Liver (tissue), 9 donors: ENCODE data around the gene FNBP1. TPM values are rescaled to one million over a fixed set of nuclear protein-coding genes. Genes with fewer than 3 reads are reported as not detected.

Source experiments
- DNase-seq: peaks from one replicate; pipeline ENCODE4 v3.0.0-alpha.2; 2017; ENCODE audit warnings: low spot score
- H3K27ac ChIP-seq, 2 donors: one replicate each; pipeline ENCODE4 v1.7.0; 2013; ENCODE audit warnings: inconsistent platforms in 2 of 2, low read length in 2 of 2, control low read depth in 1 of 2, low read depth in 1 of 2, mild to moderate bottlenecking in 1 of 2
- H3K27me3 ChIP-seq, 4 donors: one replicate each; pipeline versions ENCODE4 v1.6.1 to v1.7.0; 2013; ENCODE audit warnings: low read length in 3 of 4, inconsistent platforms in 1 of 4, mild to moderate bottlenecking in 1 of 4, moderate library complexity in 1 of 4; ENCODE audit not compliant: control insufficient read depth in 4 of 4, insufficient read depth in 4 of 4
- H3K36me3 ChIP-seq, 4 donors: one replicate each; pipeline versions ENCODE4 v1.6.1 to v1.7.0; 2013; ENCODE audit warnings: low read length in 3 of 4, mild to moderate bottlenecking in 3 of 4, low read depth in 1 of 4, moderate library complexity in 1 of 4; ENCODE audit not compliant: control insufficient read depth in 4 of 4, insufficient read depth in 3 of 4
- H3K4me1 ChIP-seq, 4 donors: one replicate each; pipeline versions ENCODE4 v1.6.1 to v1.7.0; 2013; ENCODE audit warnings: low read length in 3 of 4, mild to moderate bottlenecking in 3 of 4, moderate library complexity in 1 of 4; ENCODE audit not compliant: control insufficient read depth in 4 of 4, insufficient read depth in 4 of 4
- H3K4me3 ChIP-seq, 3 donors: one replicate each; pipeline versions ENCODE4 v1.6.1 to v1.7.0; 2013; ENCODE audit warnings: low read length in 3 of 3, control low read depth in 1 of 3, low read depth in 1 of 3, mild to moderate bottlenecking in 1 of 3
- H3K9ac ChIP-seq, 2 donors: one replicate each; pipeline ENCODE4 v1.7.0; 2013; ENCODE audit warnings: low read length in 2 of 2, mild to moderate bottlenecking in 2 of 2, moderate library complexity in 2 of 2, control low read depth in 1 of 2, low read depth in 1 of 2
- H3K9me3 ChIP-seq, 4 donors: one replicate each; pipeline versions ENCODE4 v1.6.1 to v1.7.0; 2013; ENCODE audit warnings: low read length in 3 of 4; ENCODE audit not compliant: control insufficient read depth in 4 of 4
- ATF3 ChIP-seq: IDR thresholded peaks from 2 replicates; pipeline ENCODE4 v1.6.1; 2016; ENCODE audit warnings: antibody characterized with exemption
- CTCF ChIP-seq: fragments of 150-350 bp; IDR thresholded peaks from 2 replicates; pipeline ENCODE4 v1.5.1; 2017; ENCODE audit warnings: improper control_type of control experiment, low read depth, low read length; ENCODE audit not compliant: missing input control
- EGR1 ChIP-seq, 2 donors: IDR thresholded peaks; 2 replicates each; pipeline ENCODE4 v1.6.1; 2016 to 2018; ENCODE audit warnings: antibody characterized with exemption in 2 of 2, low read depth in 2 of 2
- FOXA1 ChIP-seq: IDR thresholded peaks from 2 replicates; pipeline ENCODE4 v1.6.1; 2016; ENCODE audit warnings: antibody characterized with exemption
- FOXA2 ChIP-seq: IDR thresholded peaks from 2 replicates; pipeline ENCODE4 v1.6.1; 2016; ENCODE audit warnings: antibody characterized with exemption
- GABPA ChIP-seq, 2 donors: IDR thresholded peaks in 1 of 2; conservative IDR thresholded peaks in 1 of 2; 2 replicates each; pipeline ENCODE4 v1.6.1; 2016; ENCODE audit warnings: antibody characterized with exemption in 2 of 2, mild to moderate bottlenecking in 1 of 2, moderate library complexity in 1 of 2
- HNF4A ChIP-seq, 2 donors: conservative IDR thresholded peaks; 2 replicates each; pipeline ENCODE4 v1.6.1; 2016; ENCODE audit warnings: antibody characterized with exemption in 2 of 2, mild to moderate bottlenecking in 2 of 2
- HNF4G ChIP-seq: IDR thresholded peaks from 2 replicates; pipeline ENCODE4 v1.6.1; 2016; ENCODE audit warnings: antibody characterized with exemption
- JUND ChIP-seq, 2 donors: IDR thresholded peaks; 2 replicates each; pipeline ENCODE4 v1.6.1; 2016; ENCODE audit warnings: antibody characterized with exemption in 2 of 2
- MAX ChIP-seq: IDR thresholded peaks from 2 replicates; pipeline ENCODE4 v1.6.1; 2016; ENCODE audit warnings: antibody characterized with exemption
- RAD21 ChIP-seq, 2 donors: IDR thresholded peaks; 2 replicates each; pipeline ENCODE4 v1.6.1; 2016; ENCODE audit warnings: antibody characterized with exemption in 2 of 2, mild to moderate bottlenecking in 2 of 2
- REST ChIP-seq: IDR thresholded peaks from 2 replicates; pipeline ENCODE4 v1.6.1; 2016; ENCODE audit warnings: antibody characterized with exemption, mild to moderate bottlenecking
- RXRA ChIP-seq, 2 donors: IDR thresholded peaks; 2 replicates each; pipeline ENCODE4 v1.6.1; 2017 to 2018; ENCODE audit warnings: antibody characterized with exemption in 2 of 2, mild to moderate bottlenecking in 1 of 2
- SP1 ChIP-seq: IDR thresholded peaks from 2 replicates; pipeline ENCODE4 v1.6.1; 2018; ENCODE audit warnings: antibody characterized with exemption, mild to moderate bottlenecking
- TAF1 ChIP-seq: conservative IDR thresholded peaks from 2 replicates; pipeline ENCODE4 v1.6.1; 2016; ENCODE audit warnings: antibody characterized with exemption, mild to moderate bottlenecking
- YY1 ChIP-seq: IDR thresholded peaks from 2 replicates; pipeline ENCODE4 v1.6.1; 2016; ENCODE audit warnings: antibody characterized with exemption, mild to moderate bottlenecking
- ZBTB33 ChIP-seq: IDR thresholded peaks from 2 replicates; pipeline ENCODE4 v1.6.1; 2016; ENCODE audit warnings: antibody characterized with exemption
- WGBS: extraction: QIAGEN DNeasy Blood & Tissue Kit; methylation state at CpG from one replicate; pipeline ENCODE4 v1.1.7; 2013; 5-methylcytosine and 5-hydroxymethylcytosine counted together
- polyA plus RNA-seq, 2 donors: library from polyadenylated mRNA; stranded (reverse) in 1 of 2; unstranded in 1 of 2; fragments of 200-250 nt in 1 of 2; fragments of >200 nt in 1 of 2; fragmentation: Nextera tagmentation in 1 of 2; extraction: Ambion mirVana in 1 of 2; gene quantifications; one replicate each; pipeline versions ENCODE4 v1.2.1 to v1.2.3, GENCODE V29; 2013 to 2015
- total RNA-seq, 2 donors: library from RNA; depleted of rRNA; stranded (reverse); fragments of >200 nt; gene quantifications; one replicate each; pipeline ENCODE4 v1.2.3, GENCODE V29; 2014
- donor health status: healthy.
- donor health status: healthy.
- donor health status: healthy.
- donor health status: healthy.
- donor health status: healthy.

The FNBP1 gene
- total and polyA plus RNA-seq, 4 donors = 6.6 to 15.6 (median 12.3) TPM

- H3K36me3 ChIP-seq = peaks cover 0 to 3% (median under 1%) of the 10 kb centered on the region in 4 donors
- no peak for DNase-seq
Measured at GRCh38 chr9:129909851-129910250, 133.1 kb downstream of the FNBP1 start.

GRCh38 chr9:129908906-129909305 is 134.1 kb downstream of the FNBP1 start:
- no peaks in the 10 kb centered on the region for H3K9me3 ChIP-seq
- TF ChIP-seq RAD21 (IDR thresholded peaks at IDR 0.05) (no peak), HNF4G (no peak), GABPA (IDR thresholded peaks at IDR 0.05 in 1 of 2, conservative IDR thresholded peaks at IDR 0.05 in 1 of 2) (no peak), ATF3 (no peak), FOXA2 (no peak), EGR1 (IDR thresholded peaks at IDR 0.05; ENCODE audit: low read depth in 2 of 2) (no peak), TAF1 (no peak), JUND (IDR thresholded peaks at IDR 0.05) (no peak), RXRA (IDR thresholded peaks at IDR 0.05) (no peak), REST (no peak), FOXA1 (no peak), CTCF (no peak), YY1 (no peak), ZBTB33 (no peak), MAX (no peak), HNF4A (conservative IDR thresholded peaks at IDR 0.05) (no peak), SP1 (no peak)
- H3K36me3 ChIP-seq = peaks cover 0 to 3% (median under 1%) of the 10 kb centered on the region in 4 donors
- no peaks in the 10 kb centered on the region for H3K27me3 ChIP-seq
- H3K27ac ChIP-seq = no peak overlapping the region
- 92% methylated on average over 4 of the region's 4 CpGs for WGBS
- DNase-seq = no peak
- no peak overlapping the region for H3K4me3 ChIP-seq
- no peak overlapping the region for H3K9ac ChIP-seq
- H3K4me1 ChIP-seq = no peaks in the 10 kb centered on the region

More at GRCh38 chr9:129909851-129910250, 133.1 kb downstream of the FNBP1 start:
- no peak overlapping the region for H3K27ac ChIP-seq
- no peak overlapping the region for H3K9ac ChIP-seq
- no peaks in the 10 kb centered on the region for H3K9me3 ChIP-seq
- TF ChIP-seq MAX (no peak), RXRA (IDR thresholded peaks at IDR 0.05) (no peak), ZBTB33 (no peak), ATF3 (no peak), EGR1 (IDR thresholded peaks at IDR 0.05; ENCODE audit: low read depth in 2 of 2) (no peak), HNF4A (conservative IDR thresholded peaks at IDR 0.05) (no peak), FOXA2 (no peak), HNF4G (no peak)
- 96% methylated on average over 9 of the region's 9 CpGs for WGBS
- no peaks in the 10 kb centered on the region for H3K27me3 ChIP-seq
- H3K4me3 ChIP-seq = no peak overlapping the region
- no peaks in the 10 kb centered on the region for H3K4me1 ChIP-seq
